GM18867 (cell line): ENCODE data around the gene ARHGAP32.

Source experiments
- ATAC-seq: cut with Tn5 transposase; IDR thresholded peaks from one replicate; pipeline ENCODE4 v1.9.1; 2021; ENCODE audit warnings: mild to moderate bottlenecking, moderate library complexity; ENCODE audit not compliant: unreplicated experiment

Gene ARHGAP32

DNA sequence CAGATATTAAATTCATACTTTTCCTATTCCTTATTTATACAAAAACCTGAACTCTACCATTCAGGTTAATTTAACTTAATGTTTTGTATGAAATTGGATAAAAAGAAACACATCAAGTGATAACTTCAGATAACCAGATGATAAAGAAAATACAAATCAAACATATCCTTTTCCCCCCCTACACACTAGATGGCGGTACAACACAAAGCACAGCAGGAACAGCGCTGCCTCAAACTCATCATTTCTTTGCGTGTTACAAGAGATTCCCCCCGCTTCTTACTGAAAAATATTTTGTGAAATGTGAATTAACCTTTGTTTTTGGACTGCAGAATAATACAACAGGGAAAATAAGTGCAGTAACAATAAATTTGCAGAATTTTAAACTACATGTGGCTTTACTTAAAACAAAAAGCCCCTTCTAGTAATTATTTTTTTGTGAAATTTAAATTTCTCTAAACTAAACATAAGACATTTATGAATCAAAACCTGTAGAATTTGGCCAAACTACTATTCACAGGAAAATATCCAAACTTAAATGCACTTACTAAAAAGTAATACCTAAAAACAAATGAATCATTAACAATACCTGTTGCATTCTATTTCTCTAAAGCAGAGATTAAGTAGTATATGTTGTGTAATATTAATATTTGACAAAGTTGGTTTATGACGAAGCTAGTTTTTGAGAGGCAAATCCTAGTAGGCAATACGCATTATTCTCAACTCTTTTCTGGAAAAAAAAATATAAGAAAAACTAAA lies 74.4 kb downstream of the ARHGAP32 start:
- peak; percentile 73 for ATAC-seq

DNA sequence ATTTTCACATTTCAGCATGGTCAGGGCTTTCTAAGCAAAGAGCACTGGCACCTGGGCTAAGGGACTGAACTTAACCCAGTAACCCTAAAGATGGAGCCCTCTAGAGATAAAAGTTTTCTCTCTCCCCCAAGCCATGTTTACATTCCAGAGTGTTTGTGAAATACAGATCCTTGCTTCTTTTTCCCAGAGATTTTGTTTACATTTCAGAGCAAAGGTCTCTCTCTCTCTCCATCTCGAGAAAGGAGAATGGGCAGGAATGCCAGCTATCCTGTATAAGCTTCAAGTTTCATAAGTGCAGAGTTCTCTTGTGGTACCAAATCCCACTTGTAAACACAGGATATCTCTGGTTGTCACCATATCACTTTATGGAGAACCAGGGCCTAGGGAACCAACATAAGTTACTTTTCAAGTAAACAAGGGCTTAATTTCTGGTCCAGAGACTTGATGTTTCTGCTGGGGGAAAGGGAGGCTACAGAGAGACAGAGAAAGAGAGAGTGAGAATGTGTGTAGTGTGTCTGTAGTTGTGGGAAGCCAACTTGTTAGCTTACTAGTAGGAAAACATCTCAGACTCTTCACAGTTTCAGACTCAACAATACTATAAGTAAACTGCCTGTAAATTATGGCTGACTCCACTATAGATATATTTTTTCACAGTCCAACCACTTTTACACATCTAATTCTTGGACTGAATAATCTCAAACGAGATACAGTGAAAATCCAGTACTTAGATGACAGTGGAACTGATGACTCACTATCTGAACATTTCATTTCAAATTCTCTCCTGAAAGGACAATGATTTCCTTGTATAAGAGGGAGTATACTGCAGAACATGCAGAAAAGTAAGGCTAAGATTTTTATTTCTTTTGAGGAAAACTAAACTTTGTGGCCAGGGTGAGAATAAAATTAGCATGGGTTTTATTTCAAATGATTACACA lies 76.2 kb downstream of the ARHGAP32 start:
- no peak for ATAC-seq

DNA sequence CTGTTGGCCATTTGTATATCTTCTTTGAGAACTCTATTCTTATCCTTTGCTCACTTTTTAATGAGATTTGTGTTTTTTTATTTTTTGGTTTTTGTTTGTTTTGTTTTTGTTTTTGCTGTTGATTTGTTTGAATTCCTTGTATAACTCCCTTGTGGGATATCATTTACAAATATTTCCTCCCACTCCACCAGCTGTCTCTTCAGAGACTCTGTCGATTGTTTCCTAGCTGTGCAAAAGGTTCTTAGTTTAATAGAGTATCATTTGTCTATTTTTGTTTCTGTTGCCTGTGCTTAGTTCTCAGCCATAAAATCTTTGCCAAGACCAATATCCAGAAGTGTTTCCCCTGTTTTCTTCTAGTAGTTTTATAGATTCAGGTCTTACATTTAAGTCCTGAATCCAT lies 82.4 kb downstream of the ARHGAP32 start:
- ATAC-seq, result no peak

DNA sequence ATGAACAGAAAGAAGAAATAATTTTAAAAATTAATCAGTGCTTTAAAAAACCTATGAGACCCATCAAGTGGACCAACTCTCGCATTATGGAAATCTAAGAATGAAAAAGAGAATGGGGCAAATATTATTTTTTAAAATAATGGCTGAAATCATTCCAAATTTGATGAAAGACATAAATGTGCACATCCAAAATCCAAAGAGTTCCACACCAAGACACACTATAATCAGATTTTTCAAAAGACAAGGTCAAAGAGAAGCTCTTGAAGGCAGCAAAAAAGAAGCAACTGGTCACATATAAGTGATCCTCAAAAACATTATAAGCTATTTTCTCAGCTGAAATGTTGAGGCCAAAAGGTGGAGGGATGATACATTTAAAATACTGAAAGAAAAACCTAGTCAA lies 85.3 kb downstream of the ARHGAP32 start:
- ATAC-seq, result no peak

DNA sequence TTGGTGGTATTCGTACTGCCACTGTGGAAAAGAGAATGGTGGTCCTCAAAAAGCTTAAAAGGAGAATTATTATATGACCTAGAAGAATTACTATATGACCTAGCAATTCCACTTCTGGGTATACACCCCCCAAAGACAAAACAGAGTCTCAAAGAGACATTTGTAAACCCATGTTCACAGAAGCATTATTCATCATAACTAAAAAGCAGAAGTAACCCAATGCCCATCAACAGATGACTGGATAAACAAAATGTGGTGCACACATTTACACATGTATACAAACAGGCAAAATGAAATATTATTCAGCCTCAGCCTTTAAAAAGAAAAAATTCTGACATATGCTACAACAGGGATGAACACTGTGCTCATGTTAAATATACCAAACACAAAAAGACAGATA lies 89.4 kb downstream of the ARHGAP32 start:
- ATAC-seq, result no peak

DNA sequence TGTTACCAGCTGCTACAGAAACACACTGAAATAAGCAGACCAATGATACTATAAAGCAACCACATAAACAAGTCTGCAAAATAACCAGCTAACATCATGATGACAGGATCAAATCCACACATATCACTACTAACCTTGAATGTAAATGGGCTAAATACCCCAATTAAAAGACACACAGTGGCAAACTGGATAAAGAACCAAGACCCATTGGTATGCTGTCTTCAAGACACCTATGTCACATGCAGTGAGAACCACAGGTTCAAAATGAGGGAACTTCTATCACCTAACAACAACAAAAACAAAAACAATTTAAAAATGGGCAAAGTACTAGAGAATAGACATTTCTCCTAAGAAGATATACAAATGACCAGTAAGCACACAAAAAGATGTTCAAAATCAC lies 89.9 kb downstream of the ARHGAP32 start:
- no peak for ATAC-seq

DNA sequence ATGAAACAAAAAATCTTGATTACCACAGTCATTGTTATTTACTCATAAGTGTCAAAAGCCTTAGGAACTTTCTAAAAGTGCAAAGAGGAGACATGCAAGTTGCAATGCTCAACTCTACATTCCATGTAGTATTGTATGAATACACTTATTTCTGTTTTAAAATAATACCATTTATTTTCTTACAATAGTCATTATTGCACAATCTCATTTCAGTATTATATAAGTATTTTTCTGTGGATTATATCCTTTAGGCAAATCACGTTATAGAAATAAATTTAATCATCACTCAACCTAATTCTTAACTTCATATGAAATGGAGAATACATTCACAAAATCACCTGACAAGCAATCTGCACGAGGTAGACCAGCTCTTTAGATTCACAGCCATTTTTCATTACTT lies 98.8 kb downstream of the ARHGAP32 start:
- ATAC-seq, result no peak

DNA sequence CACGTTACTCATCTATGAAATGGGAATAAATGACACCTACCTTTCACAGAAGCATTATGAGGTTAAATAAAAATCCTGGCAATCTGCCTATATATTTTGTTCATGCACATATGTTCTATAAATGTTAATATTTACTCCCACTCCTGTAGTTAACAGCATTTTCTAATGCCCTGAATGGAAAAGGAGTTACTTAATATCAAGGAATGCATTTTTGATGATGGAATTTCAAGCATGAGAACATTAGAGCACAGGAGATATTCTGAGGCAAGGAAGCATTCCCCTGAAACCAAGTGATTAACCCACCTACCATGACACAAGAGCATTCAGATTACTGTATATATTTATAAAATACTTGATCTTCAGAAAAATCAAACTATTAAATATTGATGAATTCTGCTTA lies 102.1 kb downstream of the ARHGAP32 start:
- no peak for ATAC-seq

DNA sequence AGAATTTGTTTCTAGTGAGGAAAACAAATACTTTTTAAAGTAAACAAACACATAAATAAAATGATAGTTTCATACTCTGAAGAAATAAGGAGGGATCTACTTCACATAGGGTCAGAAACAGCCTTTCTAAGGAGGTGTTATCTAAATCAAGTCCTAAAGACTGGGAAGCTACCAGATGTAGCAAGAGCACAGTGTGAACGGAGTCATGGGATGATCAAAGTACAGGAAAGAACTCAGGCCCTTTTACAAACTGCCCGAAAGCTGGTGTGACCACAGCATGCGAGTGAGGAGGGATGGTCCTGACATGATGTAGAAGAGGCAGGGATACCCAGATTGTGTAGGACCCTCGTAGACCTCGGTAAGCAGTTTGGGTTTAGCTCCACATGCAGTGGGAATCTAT lies 102.8 kb downstream of the ARHGAP32 start:
- ATAC-seq, result no peak

DNA sequence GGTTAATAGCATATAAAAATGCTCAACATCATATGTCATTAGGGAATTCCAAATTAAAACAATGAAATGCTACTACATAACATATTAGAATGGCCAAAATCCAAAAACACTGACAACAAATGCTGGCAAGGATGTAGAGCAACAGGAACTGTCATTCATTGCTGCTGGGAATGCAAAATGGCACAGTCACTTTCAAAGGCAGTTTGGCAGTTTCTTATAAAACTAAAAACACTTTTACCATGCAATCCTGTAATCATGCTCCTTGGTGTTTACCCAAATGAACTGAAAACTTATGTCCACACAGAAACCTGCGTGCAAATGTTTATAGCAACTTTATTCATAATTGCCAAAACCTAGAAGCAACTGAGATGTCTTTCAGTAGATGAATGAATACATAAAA lies 105.1 kb downstream of the ARHGAP32 start:
- ATAC-seq, result no peak

DNA sequence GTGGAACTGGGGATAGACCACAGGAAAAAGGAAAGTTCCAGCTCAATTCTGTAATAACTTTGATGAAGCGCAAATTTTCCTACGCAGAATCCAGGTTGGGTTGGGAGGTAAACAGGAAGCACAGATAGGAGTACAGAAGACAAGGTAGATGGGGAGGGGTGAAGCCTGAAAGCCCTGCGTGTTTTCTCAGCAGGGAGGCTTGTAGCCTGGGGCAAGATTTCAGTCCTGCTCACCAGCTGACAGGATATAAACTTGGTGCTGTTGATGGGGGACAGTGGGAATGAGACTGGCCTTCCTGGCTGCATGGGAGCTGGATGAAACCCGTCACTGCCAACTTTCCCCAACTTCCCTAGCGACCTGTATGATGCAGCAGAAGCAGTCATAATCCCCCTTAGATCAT lies 114.9 kb downstream of the ARHGAP32 start:
- ATAC-seq, result no peak

DNA sequence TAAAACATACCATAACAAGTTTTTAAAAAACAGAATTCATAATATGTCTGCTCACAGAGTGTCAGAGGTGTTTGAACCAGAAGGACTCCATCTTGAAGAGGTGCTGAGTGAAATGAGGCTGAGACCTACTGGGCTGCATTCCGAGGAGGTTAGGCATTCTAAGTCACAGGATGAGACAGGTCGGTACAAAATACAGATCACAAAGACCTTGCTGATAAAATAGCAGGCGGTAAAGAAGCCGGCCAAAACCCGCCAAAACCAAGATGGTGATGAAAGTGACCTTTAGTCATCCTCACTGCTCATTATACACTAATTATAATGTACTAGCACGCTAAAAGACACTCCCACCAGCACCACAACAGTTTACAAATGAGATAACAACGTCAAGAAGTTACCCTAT lies 116.4 kb downstream of the ARHGAP32 start:
- no peak for ATAC-seq

DNA sequence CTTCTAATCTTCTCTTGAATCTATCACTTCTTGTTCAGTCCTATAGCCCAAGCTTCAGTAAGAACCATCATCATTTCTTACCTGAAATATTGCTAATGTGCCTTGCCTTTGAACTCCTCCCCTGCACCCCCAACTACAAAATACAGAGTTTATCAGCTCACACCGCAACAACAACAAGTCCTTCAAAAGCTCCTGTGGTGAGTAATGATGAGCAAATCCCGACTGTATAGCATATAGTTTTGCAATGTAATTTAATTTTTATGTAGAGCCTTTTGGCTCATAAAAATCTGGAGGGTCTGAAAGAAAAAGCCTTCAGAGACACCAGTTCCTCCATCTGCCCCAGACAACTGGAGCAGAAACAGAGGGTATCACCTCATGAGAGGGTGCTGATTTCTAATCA lies 124.7 kb downstream of the ARHGAP32 start:
- no peak for ATAC-seq

DNA sequence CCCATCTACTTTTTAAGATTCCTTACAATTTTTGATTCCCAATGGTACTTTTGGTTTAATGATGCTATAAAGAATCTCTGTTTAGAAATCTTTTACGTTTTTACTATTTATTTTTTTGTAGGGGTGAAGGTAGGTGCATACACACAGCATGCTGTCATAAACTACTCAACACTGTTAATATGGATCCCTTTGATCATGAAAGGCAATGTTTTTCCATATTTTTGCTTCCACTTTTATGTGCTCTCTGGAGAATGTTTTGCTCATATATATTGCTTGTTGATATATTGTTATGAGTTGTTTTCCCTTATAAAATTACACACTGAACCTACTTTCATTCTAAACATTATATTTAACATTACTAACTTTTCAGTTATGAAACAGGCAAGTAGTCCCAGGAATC lies 125.9 kb downstream of the ARHGAP32 start:
- no peak for ATAC-seq

DNA sequence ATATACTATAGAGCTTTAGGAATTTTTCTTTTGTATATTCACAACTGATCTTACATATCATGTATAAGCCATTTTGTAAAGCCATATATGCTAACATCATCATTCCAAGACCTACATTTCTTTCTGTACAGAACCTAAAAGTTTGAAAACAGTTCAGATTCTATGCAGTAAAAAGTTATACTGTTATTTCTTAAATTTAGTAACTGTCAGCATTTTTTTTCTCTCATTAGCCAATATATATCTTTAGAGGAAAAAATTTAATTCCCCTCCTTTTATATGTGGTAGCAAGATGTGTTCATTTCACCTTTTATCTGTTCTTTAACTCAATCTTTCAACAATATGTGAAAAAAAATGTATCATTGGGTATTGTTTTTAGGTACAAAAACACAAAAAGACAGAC lies 129.0 kb downstream of the ARHGAP32 start:
- no peak for ATAC-seq

DNA sequence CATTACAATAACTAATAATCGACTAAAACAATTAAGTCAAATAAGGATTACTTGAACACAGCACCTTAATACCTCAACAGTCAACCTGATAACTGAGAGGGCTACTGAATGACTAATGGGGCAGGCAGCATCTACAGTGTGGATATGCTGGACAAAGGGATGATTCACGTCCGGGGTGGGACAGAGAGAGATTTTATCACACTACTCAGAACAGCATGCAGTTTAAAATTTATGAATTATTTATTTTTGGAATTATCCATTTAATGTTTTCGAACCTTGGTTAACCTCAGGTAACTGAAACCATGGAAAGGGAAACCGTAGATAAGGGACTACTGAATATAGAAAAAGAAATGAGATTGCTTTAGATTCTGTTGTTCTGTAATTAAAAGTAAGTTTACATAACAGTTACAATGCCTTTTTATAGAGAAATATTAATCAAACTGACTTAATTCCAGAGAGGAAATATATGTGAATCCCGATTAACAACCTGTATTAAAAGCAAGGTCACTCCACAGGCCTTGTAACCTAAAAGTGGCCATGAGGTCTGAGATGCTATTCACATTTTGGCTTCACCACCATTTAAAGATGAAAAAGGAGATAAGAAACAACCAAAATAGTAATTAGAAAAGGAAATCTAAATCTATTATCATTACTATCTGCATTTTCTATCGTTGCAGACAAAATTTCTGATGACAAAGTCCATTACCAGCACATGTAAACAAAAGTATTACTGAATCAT lies 130.5 kb downstream of the ARHGAP32 start:
- ATAC-seq, result no peak

DNA sequence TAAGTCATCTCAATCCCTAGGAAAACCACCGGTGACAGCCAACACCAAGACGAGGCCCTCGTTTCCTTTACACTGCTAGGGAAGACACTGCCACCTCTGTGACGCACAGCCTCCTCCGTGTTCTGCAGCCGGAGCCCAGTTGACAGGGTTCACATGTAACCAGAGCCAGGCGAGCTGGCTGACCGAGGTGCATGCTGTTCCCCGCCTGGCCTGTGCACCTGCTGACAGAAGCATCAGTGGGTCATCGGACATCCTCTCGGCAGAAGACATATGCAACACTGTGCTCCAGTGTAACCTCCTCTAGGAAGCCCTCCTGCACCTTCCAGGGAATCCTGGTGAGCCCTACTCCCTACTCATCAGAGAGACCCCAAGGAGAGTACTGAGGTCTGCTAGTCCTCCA lies 135.2 kb downstream of the ARHGAP32 start:
- no peak for ATAC-seq

DNA sequence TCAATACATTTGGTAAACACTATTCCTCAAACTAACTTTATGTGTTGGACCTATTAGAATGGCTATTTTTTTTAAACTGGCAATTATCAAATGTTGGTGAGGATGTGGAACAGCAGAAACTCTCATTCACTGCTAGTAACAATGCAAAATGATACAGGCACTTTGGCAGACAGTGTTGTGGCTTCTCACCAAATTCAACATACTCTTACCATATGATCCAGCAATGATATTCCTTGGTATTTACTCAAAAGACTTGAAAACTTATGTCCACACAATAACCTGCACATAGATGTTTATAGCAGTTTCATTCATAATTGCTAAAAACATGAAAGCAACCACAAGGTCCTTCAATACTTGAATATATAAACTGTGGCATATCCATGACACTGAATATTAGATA lies 136.9 kb downstream of the ARHGAP32 start:
- ATAC-seq, result no peak

DNA sequence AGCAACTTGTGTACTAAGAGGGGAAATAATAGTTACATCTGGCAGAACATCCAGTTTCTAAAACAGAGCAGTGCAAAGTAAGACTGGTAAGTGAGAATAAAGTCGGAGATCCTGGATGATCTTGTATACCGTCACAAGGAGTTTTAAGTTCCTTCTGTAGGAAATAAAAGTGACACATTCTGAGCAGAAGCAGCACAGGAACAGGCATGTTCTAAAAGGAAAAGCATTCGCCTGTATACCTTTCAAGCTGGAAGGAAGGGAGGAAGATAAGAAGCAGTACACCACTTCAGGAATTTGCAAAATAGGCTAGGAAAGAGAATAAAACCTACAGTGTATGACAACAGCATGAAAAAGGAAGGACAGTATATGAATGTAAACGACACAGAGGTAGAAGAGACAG lies 143.2 kb downstream of the ARHGAP32 start:
- no peak for ATAC-seq

DNA sequence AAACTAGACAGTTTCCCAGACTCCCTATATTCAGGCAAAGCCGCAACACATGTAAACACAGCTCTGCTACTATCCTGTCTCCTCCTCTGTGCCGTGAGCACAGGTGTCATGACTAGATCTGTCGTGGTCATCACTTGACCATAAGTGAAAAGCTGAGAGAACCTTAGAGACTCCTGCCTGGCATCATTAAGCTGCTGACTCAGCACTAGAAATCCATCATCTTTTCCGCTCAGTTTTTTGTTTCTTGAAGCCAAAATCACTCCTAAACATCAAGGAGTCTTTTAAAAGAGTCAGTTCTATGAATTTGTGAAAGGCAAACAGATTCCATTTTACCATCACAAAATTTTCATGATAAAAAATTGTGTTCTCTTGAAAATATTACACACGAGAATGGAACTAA lies 147.0 kb downstream of the ARHGAP32 start:
- ATAC-seq, result no peak

DNA sequence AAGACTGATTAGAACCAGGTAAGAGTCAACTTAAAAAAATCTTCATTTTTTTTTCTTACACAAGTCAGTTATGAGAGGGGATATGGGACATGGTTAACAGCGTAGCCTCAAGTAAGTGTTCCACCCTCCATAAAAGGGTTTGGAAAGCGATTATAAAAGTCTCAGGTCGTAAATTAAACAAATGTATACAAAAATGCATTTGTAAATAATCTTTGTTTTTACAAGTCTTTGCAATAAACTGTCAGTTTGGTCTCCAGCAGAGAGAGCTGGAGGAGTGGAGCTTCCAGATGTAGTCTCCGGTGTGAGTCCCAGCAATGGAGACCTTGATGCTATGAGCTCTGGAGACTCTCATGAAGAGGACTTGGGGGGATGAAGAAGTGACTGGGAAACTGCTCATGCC lies 149.6 kb downstream of the ARHGAP32 start:
- ATAC-seq, result no peak

DNA sequence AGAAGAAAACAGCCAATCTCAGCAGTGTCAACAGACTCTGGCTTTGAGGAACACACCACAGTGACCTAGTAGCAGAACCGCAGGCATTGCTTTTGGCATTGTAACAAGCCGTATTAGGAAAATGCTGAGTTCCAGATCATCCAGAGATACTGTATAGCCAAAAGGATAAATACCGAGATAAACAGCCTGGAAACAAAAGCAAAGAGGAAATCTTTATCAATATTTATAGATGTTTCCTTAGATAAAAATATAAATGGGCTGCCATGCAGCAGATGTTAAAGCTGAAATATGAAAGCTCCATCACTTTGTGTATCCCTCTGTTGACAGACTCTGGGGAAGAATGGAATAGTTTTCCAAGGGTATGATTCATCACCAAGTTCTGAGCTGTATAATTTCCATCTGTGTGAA lies 150.5 kb downstream of the ARHGAP32 start:
- no peak for ATAC-seq
